AG08396 (cell line): ENCODE measurements around the gene PPP3CA.

Experiments
- DNase-seq: peaks from one replicate; pipeline ENCODE4 v3.0.0; 2012; ENCODE audit warnings: low spot score, mixed read lengths

The PPP3CA gene

DNA sequence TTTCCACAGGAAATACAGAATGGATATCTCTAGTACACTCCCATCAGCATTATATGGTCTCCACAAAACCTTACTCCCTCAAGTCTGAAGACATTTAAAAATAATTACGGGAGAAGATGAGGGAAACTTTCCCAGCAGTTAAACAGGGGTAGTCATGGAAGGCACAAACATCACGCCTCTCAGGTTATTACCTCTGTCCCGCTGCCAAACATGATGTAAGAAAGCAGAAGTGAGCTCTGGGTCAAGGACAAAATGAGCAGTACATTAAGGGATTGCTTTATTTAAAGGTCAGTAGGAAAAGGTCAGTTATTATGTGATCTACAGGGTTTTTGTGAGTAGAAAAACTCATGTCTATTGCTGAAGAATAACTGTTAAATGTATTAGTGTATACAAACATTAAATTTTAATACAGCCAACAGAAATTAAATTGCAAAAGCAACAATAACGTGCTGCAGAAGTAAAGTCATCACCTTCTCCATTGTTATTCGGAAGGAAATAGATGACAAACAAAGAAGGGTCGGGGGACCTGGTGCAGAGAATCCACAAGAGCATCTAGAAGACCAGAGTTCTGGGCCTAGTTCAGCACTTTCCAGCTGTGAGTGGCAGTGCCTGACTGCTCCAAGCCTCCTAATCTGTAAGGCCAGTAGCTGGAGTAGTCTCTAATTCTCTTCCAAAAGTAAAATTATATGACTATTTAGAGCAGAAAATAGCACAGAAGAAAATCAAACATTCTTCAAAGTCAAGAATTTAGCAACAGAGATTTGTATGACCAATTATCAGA, 171.2 kb downstream of the PPP3CA start:
- DNase-seq = no peak

- no peak for DNase-seq
These were observed 172.5 kb downstream of the PPP3CA start for GRCh38 chr4:101174679-101175345.

- no peak for DNase-seq
These were observed 175.0 kb downstream of the PPP3CA start for GRCh38 chr4:101172369-101172768.

DNA sequence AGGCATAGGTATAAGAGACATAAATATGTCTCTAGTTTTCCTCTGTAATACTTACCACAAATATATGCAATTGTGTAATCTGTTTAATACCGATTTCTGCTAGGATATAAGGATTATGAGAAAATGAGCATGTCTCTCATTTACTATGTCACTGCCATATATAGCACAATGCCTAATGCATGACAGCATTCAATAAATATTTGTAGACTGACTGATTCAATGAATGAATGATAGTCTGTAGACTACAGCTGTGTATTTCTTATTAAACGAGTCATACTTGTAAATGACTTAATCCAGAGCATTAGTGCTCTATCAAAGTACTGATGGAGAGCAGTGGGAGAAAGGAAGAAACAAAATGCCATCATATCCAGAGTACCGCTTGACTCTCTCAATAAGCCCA, 175.6 kb downstream of the PPP3CA start:
- DNase-seq = no peak

GRCh38 chr4:101169044-101170014, 178.0 kb downstream of the PPP3CA start:
- DNase-seq = peak; percentile 26

DNA sequence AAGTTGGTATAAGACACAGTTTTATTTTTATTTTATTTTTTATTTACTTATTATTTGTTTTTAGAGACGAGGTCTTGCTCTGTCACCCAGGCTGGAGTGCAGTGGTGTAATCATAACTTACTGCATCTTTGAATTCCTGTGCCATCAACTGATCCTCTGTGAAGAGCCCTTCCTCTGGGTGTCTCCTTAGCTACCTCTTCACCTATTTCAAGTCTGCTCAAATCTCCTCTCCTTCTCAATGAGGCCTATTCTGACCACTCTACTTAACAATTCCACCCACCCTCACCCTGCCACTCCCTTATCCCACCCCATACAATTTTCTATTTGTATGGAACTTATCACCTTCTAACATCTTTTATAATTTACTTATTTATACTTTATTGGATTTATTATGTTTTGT, 183.4 kb downstream of the PPP3CA start:
- DNase-seq = no peak

GRCh38 chr4:101162990-101163380, 184.3 kb downstream of the PPP3CA start:
- no peak for DNase-seq

GRCh38 chr4:101160792-101161592, 186.3 kb downstream of the PPP3CA start:
- no peak for DNase-seq

DNA sequence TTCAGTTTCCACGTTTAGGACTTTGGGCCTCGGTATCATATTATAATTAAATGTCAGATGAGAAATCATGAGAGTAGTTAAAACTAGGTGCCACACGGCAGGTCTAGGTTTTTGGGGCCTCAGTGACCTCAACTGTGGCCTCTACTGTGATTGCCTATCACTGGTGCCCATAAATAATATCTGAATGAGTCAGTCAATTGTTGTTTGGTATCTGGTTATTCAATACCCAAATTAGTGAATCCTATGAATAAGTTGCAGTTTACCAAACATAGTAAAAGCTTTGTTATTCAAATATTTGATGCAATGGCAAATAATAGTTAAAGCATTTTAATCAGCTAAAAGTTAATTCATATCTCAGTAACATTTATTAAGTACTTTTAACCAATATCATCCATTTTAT, 188.8 kb downstream of the PPP3CA start:
- no peak for DNase-seq

DNA sequence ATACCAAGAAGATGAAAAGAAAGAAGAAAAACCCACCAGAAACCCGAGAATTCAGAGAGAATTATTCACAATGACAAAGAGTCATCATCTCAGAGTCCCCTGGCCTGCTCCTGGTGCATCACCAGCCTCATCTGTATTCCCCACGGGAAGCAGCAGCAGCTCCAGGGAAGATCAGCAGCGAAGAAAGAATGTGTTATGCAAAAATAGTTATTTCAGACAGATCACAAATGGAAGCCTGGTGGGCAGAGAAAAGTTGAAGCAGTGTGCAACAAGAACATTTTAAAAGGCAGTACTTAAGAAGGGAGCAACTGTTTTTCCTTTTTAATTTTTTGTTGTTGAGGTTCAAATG, 189.2 kb downstream of the PPP3CA start:
- no peak for DNase-seq

DNA sequence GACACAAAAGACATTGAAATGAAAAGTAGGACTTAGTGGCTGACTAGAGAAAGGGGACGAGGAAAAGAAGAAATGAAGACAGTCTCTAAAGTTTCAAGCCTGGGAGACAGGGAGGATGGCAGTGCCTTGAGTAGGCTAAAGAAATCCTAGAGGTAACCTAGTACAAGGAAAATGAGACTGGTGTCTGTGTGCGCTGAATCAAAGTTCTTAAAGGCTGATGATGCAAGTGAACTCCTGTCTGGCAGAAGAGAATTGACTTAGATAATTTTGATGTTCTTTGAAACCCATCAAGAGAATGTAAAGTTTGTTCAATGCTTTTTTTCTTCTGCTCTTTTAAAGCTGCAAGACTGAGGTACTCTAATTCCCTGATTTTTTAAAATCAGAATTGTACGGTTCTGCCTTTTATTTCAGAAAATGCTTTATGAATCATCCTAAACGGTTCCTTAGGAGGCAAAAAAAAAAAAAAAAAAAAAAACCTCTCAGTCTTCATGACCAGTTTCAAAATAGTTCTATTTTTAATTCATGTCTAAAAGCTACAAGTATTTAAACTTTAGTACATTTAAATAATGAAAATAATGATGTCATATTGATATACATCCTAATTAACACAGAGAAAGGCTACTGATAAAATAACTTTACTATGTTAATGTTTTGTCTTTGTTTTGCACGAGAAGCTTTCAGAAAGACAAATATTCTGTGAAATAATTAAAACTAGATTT, 189.8 kb downstream of the PPP3CA start:
- DNase-seq = no peak

GRCh38 chr4:101156619-101157310, 190.6 kb downstream of the PPP3CA start:
- no peak for DNase-seq

DNA sequence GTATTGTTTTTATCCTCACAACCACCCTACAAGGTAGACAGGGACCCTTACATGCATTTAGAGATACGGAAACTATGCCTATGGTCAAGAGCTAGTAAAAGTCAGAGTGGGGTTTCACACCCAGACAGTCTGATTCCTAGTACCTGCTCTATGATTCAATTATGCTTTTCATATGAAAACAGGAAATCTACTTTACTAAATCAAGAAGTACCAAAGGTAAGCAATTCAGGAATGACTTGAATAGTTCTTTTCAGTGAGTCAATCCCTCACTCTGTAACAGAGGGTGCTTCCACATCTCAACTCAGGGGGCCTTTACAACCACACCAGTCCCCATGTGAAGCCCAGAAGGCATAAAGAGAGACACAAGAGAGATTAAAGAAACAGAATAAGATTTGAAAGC, 191.4 kb downstream of the PPP3CA start:
- DNase-seq = no peak

- DNase-seq = peak; percentile 9
These were observed 192.0 kb downstream of the PPP3CA start for GRCh38 chr4:101155368-101155767.

DNA sequence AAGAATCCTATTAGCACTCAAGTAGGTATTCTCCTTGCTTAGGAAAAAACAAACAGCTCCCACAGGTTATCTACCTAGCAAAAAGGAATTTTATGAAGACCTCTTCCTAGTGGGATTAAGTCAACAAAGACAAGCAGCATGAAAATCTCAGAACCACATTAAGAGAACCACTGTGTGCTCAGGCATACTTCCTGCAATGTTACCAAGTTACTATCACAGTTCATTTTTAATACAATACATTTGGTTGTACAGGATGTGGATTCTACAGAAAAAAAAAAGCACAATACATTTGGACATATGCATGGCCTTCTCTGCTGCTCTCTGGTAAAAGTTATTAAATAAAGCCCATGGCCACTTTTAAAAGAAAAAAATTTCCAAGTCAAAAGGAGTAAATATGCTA, 193.7 kb downstream of the PPP3CA start:
- no peak for DNase-seq

DNA sequence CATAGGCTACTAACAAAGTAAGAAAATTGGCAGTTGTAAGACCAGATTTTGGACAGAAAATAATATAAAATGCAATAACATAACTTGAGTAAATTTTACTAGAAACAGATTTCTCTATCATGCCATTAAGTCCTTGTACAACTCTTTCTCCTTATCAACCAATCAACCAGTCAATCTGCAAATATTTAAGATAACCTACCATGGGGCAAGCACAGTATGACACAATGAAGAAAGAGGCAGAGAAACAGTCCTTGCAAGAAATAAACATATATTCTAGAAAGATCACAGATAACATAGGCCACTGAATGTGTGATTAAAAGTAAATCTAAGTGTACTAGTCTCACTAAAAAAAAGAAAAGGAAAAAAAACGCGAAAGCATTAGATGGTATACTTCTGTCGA, 194.8 kb downstream of the PPP3CA start:
- no peak for DNase-seq

GRCh38 chr4:101148551-101148950, 198.8 kb downstream of the PPP3CA start:
- DNase-seq = no peak

DNA sequence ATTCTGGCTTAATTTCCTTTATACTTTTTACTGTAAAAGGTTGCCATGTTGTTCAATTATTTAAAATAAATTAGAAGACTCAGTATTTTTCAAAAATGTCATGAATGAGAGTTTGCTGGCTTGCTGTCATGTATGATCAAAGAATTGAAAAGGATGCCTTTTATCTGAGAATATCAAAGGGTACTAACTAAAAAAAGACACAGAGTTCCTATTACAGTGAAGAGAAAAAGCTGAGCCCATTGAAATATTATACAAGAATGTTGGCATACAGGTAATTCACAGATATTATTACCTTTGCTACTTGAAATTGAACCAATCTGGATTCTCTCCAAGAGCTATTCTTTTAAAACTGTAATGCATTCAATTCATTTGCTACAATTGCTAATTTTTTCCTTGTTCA, 200.0 kb downstream of the PPP3CA start:
- DNase-seq = no peak

DNA sequence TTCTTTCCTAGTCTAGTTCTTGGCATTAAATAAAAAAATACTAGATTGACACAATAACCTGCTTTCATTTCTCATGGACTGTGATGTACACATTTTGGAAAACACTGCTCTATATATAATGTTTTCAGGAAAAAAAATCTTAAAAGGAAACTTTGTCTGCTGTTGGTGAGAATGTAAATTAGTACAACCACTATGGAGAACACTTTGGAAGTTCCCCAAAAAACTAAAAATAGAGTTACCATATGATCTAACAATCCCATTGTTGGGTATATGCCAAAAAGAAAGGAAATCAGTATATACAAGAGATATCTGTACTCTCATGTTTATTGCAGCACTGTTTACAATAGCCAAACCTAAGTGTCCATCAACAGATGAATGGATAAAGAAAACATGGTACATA, 202.3 kb downstream of the PPP3CA start:
- DNase-seq = no peak

DNA sequence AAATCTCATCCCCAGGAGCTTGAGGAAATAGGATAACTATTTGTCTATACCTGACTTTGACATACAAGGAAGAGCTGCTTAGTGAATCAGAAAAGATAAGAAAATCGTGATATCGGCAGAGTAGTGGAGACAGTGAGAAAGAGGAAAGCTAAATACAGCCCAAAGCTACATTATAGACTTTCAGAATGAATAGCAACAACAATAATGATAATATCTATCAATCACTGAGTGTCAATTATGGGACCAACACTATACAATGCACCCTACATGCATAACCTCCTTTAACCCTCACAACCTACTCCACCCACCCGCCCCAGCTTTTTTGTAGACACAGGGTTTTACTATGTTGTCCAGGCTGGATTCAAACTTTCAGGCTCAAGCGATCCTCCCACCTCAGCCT, 205.1 kb downstream of the PPP3CA start:
- no peak for DNase-seq

DNA sequence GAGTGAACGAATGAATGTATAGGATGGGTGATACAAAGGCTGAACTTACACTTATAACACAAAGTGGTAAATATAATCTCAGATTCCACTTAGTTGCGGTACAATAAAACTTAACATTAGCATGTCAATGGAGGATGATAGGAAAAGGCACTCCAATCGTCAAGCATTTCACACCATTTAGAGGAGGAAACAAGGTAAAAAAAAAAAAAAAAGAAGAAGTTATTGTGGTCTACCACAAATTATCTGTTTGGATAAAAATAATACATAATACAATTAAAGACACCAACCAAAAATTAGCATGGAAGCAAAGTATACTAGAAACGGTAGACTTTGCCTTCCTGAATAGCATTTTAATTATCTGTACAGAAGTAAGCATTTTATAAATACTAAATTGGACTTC, 205.5 kb downstream of the PPP3CA start:
- DNase-seq = no peak
